ENCODE data around the gene TRIM14.

TRIM14 gene, protein sequence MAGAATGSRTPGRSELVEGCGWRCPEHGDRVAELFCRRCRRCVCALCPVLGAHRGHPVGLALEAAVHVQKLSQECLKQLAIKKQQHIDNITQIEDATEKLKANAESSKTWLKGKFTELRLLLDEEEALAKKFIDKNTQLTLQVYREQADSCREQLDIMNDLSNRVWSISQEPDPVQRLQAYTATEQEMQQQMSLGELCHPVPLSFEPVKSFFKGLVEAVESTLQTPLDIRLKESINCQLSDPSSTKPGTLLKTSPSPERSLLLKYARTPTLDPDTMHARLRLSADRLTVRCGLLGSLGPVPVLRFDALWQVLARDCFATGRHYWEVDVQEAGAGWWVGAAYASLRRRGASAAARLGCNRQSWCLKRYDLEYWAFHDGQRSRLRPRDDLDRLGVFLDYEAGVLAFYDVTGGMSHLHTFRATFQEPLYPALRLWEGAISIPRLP

DNA sequence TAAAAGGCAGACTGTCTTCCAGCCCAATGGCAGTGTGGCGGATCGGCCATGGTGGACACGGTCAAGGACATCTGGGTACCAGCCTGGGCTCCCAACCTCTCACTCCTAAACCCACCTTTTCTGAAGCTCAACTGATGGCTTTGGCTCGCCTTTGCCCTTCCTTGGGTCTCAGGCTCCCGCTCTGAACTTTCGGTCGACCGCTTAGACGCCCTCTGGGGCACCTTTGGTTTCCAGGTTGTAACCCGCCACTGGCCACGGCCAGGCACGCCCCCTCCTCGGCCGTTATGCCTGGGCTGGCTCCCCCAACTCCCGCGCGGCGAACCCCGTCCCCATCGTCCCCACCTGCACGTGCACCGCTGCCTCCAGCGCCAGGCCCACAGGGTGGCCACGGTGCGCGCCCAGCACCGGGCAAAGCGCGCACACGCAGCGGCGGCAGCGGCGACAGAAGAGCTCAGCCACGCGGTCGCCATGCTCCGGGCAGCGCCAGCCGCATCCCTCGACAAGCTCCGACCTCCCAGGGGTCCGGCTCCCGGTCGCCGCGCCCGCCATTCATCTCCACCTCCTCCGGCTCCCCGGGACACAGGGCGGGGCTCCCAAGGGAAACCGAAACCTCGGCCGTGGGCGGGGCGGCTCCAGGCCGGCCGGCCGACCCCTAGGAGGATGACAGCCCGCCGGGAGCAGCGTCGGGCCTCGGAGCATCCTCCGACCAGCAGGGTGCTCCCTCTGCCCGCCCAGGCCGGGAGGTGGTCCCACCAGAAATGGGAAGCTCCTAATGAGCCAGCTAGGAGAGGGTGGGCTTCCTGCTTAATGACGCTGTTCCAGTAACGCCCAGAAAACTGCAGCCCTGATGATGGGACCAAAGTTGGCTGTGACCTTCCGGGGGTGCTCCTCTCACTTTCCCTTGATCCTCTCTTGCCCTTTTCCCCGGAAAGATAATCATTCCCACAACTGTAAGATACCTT lies at the start of gene TRIM14:
Gene TRIM14, minus strand, starts transcription at position 583 of the 962 bp plus-strand sequence. Its CDS starts 34 bp downstream, at position 549.
- peak; percentile 66 for DNase-seq

- no peak for DNase-seq
Observed at GRCh38 chr9:98168153-98168780, 49.2 kb upstream of the TRIM14 start.

DNA sequence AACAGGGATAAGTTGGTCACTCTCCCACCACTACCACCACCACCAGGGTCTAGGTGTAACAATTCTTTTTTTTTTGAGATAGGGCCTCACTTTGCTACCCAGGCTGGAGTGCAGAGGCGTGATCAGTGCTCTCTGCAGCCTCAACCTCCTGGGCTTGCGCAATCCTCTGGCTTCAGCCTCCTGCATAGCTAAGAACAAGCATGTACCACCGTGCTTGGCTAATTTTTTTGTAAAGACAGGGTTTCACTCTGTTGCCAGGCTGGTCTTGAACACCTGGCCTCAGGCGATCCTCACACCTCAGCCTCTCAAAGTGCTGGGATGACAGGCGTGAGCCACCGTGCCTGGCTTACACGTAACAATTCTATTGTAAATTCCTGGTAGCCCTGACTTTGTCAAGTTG lies 45.9 kb upstream of the TRIM14 start:
- no peak for DNase-seq

GRCh38 chr9:98162613-98163012 lies 43.6 kb upstream of the TRIM14 start:
- DNase-seq: no peak

DNA sequence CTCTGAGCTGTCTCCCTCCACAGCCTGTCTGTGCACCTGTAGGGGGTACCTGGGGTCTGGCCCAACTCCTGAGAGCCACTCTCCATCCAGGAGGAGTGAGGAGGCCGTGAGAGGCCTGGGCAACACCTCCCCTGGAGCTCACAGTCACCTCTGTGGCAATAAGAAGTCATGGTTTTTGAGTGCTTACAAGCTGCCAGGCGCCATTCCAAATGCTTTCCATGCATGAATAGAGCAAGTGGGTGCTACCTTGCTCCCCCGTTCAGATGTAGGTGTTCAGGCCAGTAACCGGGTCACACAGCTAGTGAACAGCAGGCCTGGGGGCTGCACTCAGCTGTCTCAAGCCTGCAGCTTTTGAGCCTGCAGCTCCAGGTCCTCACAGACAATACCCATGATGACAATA lies 42.8 kb upstream of the TRIM14 start:
- DNase-seq: no peak

- DNase-seq: no peak
Observed at GRCh38 chr9:98159790-98160189, 40.8 kb upstream of the TRIM14 start.

GRCh38 chr9:98159301-98159700 lies 40.3 kb upstream of the TRIM14 start:
- DNase-seq: no peak

DNA sequence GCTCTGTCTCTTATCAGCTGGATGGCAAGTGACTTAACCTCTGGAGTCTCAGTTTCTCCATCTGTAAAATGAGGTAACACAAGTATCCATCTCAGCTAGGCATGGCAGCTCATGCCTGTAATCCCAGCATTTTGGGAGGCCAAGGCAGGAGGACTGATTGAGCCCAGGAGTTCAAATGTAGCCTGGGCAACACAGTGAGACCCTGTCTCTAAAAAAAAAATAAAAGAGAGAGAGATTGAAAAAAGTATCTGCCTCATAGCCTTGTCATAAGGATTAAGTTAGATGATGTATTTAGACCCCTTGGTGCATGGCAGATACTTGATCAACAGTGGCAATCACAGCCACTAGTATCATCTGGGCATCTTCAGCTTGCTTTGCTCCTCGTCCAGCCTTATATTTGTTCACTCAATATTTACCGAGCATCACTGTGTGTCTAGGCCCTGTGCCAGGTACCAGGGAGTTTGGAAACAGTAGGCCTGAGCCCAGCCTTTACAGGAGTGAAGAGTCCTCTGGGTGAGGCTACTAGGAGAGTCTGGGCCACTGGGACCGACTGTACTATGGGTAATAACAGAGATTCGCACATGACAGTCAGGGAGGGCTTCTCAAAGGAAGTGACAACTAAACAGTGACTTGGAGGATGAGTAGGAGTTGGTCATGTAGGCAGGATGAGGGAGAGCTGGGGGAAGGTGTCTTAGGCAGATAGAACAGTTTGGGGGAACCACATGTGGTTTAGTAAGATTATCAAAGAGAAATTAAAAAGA lies 39.2 kb upstream of the TRIM14 start:
- no peak for DNase-seq

- no peak for DNase-seq
Observed at GRCh38 chr9:98157372-98157771, 38.4 kb upstream of the TRIM14 start.

DNA sequence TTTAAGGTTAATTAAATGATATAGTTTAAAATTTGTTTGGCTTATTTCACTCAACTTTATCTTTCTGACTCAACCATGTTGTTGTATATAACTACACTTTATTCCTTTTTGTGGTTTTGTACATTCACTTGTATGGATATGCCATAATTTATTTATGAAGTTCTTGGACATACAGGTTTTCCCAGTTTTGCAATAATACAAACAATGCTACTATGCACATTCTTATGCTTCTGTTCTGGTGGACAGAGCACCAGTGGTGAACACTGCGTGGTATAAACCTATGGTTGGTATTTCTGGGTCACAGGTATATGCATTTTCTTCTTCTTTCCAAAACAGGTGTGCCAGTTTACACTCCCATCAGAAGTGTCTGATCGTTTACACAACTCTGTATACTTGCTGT lies 35.7 kb upstream of the TRIM14 start:
- DNase-seq: no peak

DNA sequence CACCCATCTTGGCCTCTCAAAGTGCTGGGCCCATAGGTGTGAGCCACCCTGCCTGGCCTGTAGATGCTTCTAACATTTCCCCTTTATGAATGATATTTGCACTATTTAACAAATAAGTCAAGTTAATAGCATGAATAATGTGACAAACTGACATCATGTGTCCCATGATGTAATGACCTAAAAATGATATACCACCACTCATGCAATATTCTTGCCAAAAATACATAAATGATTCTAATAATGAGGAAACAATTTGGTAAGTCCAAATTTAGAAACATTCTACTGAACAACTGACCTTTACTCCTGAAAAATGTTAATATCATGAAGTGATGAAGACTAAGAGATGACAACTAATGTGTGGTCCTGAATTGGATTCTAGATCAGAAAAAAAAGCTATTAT lies 33.5 kb upstream of the TRIM14 start:
- DNase-seq: no peak

- no peak for DNase-seq
Observed at GRCh38 chr9:98150721-98151120, 31.7 kb upstream of the TRIM14 start.

DNA sequence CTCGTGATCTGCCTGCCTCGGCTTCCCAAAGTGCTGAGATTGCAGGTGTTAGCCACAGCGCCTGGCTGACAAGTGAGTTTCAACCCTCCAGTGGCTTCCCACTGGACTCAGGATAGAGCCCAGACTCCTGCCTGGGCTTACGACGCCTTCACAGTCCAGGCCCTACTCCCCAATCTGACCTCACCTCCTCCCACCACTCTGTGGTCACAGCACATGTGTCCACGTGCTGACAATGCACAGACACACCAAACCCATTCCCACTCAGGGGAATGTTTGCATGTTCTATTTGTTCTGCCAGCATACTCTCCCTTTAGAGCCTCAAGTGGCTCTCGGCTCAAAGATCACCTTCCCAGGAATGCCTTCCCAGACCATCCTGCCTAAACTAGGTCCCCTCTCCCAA lies 31.1 kb upstream of the TRIM14 start:
- no peak for DNase-seq

GRCh38 chr9:98149422-98149821 lies 30.4 kb upstream of the TRIM14 start:
- no peak for DNase-seq

DNA sequence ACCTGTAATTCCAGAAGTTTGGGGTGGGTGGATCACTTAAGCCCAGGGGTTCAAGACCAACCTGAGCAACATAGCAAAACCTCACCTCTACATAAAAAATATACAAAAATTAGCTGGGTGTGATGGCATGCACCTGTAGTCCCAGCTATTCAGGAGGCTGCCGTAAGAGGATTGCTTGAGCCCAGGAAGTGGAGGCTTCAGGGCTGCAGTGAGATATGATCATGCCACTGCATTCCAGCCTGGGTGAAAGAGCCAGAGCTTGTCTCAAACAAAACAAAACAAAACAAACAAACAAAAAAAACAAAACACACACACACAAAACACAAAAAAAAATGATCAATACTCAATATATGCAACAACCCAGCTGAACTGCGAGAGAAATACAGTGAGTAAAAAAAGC lies 29.5 kb upstream of the TRIM14 start:
- no peak for DNase-seq

- DNase-seq: peak; percentile 56
Observed at GRCh38 chr9:98147582-98147981, 28.6 kb upstream of the TRIM14 start.

- peak; percentile 6 for DNase-seq
Observed at GRCh38 chr9:98146101-98146991, 27.3 kb upstream of the TRIM14 start.

DNA sequence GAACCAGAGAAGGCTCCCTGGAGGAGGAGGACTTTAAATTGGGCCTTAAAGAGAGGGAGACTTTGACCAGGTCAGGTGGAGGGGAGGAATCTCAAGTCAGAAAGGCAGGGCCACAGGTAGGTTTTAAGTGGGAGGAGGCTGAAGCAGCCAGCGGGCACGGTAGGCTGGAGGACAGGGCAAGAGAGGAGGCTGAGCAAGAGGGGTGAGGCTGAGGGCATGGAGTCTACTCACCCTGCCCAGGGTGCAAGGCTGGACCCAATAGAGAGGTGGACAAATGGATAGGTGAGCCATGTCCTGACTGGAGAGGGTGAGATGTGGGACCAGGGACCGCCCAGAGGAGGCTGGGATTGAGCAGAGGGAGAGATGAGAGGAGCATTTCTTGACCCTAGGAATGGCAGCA lies 25.6 kb upstream of the TRIM14 start:
- no peak for DNase-seq

DNA sequence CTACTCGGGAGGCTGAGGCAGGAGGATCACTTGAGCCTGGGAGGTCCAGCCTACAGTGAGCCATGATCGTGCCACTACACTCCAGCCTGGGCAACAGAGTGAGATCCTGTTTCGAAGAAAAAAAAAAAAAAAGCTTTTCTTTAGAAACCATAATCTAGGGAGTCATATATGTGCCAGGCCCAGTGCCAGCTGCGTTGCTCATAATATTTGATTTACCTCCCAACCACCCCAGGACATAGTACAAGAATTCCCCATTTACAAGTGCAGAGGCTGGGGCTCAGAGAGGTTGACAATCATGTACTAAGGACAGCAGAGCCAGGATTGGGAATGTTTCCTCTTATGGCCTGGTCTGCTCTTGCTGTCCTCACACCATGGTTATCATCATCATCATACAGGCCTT lies 25.1 kb upstream of the TRIM14 start:
- no peak for DNase-seq

GRCh38 chr9:98142925-98143481 lies 24.0 kb upstream of the TRIM14 start:
- no peak for DNase-seq

Measured in HCEC 1CT (cell line).